NCI-H82 (cell line): ENCODE data around the gene ARID2.

ENCODE experiments used
- DNase-seq: peaks from one replicate; lab custom pipeline; 2025; lab: John Stamatoyannopoulos, UW

ARID2 gene

DNA sequence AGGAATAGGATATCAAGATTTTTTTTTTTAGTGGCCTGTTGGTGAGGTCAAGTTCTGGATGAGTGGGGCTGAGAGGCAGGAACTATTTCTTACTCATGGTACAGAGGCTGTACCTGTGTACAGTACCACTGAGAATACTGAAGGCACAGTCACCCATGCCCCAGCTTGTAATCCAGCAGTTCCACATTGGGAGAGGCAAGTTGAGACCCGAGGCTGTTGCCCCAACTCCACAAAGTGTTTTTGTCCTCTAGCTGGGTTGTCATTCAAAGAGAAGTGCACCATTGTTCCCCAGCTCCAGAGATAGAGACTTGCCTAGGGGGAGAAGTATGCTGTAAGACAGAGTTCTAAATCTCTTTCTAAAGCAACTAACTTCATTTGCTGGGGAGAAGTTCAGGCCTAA lies 38.7 kb downstream of the ARID2 start:
- no peak for DNase-seq

DNA sequence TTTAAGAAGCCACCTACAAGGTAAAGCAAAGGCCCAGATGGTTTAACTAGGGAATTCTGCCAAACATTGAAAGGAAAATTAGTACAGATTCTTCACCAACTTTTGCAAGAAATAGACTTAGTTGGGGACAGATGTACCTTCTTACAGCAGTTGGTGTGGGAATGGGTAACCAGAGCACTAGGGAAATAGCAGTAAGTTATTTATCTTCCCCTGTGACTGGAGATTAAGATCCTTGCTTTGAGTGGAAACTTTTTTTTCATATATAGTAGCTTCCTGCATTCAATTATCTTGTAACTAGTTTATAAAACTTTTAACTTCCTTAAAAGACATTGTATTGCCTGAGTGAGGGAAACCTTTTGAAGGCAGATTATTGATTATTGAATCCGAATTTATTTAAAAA lies 44.2 kb downstream of the ARID2 start:
- no peak for DNase-seq

DNA sequence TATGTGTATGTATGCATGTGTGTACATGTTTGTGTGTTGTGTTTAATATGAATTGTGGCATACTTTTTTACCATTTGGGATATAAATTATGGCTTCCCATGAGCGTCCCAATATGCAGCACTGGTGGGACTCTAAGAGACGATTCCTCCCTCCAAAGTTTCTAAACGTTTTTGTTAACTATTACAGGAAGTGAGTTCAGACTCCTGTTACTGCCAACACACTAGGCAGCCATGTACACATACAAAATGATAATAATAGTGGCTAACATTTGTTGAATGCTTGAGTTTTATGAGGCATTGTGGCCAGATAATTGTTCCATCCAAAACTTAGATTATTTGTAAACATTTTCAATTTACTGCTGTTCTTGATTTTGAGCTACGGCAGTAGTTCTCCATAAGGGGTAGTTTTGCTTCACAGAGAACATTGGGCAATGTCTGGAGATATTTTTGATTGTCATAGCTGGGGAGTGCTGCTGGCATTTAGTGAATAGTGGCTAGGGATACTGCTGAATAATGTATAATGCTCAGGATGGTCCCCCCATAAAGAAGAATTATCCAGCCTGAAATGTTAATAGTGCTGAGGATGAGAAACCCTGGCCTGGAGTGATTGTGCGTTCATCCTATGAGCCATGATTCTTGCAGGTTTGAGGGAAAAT lies 45.1 kb downstream of the ARID2 start:
- DNase-seq = no peak

DNA sequence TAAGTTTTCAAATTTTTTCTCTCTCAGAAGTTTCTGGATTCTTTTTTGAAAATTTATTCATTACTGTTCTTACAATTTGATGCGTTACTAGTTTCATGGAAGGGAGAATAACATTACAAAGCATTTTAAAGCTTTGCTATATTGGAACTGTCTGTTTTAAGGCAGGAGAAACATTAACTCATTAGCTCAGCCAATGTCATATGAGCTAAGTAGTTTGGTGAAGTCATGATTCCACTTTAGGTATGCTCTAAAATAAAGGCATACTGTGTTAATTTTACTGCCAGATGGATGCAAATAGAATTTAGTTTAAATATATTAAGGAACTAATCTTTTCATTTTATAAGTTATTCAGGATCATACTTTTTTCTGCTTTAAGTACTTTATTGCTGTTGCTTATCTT lies 46.0 kb downstream of the ARID2 start:
- DNase-seq = no peak

DNA sequence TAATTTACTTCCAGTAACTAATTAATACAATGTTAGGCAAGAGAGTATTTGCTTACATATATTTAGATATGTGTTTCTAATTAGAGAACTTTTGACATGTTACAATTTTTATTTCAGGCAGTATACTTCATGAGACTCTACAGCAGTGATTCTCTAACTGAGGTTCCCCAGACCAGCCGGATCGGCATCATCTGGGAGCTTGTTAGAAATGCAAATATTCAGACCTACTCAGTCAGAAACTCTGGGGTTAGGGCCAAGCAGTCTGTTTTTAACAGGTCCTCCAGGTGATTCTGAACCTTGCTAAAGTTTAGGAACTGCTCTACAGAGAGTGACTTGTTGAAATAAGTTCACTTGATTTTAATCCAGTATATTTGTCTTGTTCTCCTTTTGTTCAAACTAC lies 46.5 kb downstream of the ARID2 start:
- DNase-seq = no peak

DNA sequence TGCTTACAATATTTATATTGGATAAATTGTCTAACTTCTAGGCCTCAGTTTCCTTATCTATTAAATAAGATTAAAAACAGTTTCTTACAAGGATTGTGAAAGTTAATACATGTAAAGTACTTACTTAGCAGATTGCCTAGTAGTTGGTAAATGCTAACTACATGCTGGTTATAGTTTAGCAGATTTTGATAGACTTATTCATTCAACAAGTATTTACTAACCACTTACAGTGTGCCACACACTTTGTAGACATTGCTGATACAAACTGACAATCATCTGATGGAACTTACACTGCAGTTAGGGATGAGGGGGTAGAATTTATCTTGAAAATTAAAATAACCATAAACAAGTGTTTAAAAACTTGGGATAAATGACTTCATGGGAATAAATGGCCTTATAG lies 50.4 kb downstream of the ARID2 start:
- no peak for DNase-seq

DNA sequence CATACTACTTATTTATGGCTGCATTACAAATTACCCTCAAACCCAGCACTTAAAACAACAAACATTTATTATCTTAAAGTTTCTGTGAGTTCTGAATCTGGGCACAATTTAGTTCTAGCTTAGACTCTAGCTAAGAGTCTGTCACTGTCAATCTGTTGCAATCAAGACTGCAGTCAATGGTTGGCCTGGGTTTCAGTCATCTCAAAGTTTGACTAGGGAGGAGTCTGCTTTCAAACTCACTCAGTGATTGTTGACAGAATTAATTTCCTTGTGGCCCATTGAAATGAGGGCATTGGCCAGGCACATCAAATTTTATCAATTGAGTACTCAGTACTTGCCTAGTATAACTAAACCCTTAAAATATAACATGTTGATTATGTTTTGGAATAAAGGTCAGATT lies 51.6 kb downstream of the ARID2 start:
- no peak for DNase-seq

DNA sequence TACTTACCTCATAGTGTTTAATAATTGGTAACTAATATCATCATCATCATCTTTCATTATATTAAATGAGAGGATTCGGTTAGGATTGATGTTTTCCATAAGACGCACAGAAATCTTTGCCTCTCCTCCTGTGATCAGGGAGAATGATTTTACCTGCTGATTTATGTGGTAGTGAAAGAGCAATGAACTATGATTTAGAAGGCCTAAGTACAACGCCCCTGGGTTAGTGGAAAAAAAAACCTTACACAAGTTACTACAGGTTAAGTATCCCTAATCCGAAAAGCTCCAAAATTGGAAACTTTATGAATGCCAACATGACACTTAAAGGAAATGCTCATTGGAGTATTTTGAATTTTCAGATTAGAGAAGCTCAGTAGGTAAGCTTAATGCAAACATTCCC lies 55.8 kb downstream of the ARID2 start:
- no peak for DNase-seq

DNA sequence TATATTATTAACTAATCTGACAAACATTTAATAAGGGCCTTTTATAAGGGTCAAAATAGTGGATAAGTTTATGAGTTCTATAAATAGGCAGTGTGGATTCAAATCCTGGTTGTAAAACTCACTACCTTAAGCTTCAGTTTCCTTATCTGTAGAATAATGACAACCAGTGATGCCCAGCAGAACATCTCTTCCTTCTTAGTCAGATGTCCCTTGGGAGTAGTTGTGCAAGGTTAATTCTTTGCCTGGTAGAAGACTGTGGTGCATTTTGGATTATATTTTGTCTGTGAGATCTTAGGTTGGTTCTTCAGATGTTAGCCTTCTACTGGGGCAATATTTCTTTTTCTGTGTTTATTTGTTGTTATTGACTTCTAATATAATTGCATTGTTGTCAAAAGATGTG lies 59.5 kb downstream of the ARID2 start:
- DNase-seq = peak; percentile 68

DNA sequence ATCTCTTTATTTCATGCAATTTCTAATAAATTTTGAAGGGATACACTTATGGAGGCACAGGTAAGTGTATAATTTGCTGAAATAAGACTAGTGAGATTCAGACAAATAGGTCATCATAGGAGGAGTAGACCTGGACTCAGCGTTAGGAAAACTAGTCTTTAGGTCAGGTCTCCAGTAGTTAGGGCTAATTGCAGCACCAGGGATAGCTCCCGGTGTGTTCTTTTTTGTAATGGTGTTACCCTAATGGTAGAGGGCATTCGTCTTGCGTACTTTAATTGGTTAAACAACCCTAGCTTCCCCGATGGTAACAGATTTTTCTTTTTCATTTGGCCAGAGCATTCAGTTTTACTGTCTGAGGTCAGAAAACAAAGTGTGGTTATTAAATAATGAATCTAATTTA lies 64.9 kb downstream of the ARID2 start:
- no peak for DNase-seq

DNA sequence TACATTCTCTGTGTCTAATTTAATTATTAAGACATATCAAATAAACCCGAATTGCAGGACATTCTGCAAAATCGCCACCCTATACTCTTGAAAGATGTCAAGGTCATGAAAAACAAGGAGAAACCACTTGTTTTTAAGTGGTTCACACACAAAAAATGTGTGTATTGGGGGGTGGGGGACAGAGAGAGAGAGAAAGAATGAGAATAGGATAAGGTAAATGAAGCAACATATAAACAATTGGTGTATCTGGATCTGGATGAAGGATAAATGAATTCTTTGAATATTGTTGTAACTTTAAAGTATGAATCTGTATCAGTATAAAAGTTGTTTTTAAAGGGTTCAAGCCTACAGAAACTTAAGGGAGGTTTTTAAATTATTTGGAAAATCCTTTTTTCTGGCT lies 72.1 kb downstream of the ARID2 start:
- DNase-seq = no peak

DNA sequence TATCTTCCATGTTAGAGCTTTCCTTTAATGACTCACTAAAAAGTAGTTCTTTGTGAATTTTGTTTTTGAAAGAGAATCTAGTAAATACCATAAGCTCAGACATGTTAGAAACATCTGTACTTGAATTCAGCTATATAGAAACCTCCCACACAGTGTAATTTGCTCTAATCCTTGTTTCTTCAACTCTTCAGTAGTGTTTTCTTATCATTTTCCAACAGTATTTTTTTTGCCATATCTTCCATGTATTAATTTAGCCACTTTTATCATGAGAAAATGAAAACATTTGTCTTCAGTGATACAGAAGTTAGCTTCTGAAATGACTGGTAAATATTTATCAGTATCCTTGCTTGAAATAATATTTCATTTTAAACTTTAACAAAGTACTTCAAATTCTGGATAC lies 73.6 kb downstream of the ARID2 start:
- DNase-seq = no peak

DNA sequence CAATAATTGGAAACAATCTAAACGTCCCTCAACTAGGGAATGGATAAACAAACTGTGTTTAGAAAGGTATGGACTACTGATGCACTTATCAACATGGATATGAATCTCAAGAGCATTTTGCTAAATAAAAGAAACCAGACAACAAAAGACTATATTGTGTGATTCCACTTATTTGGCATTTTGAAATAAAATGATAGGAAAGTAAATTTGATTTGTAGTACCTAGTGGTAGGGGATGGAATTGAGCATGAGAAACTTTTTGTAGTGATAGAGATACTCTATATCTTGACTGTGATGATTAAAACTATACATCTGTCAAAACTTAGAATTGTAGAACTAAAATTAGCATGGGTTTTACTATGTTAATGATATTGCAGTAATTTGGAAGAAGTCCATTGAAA lies 87.1 kb downstream of the ARID2 start:
- DNase-seq = no peak

DNA sequence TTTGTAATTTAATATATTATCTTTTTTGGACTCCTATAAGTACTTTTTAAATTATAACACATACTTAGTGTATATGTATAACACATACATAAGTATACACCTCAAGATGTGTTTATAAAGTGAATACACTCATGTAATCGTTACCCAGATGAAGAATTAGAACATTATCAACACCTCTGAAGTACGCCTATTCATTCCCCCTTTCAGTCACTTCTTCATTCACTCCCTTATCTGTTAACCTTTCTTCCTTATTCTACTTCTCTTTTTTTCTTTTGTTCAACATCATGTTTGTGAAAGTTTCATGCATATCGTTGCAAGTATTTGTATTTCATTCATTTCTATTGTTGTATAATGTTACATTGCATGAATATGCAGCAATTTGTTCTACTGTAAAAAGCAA lies 98.5 kb downstream of the ARID2 start:
- DNase-seq = no peak

DNA sequence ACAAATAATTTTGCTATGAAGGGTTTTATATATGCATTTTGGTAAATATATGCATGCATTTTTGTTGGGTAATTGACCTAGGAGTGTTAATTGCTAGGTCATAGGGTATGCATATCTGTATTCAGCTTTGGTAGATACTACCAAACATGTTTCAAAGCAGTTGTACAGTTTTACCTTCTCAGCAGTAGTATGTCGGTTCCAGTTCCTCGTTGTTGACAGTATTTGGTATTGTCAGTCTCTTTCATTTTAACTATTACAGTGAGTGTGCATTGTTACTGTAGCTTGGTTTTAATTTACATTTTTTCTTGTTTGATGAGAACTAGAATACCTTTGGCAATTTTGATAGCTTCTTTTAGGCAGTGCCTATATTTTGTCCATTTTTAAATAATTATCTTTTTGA lies 98.9 kb downstream of the ARID2 start:
- DNase-seq = no peak

DNA sequence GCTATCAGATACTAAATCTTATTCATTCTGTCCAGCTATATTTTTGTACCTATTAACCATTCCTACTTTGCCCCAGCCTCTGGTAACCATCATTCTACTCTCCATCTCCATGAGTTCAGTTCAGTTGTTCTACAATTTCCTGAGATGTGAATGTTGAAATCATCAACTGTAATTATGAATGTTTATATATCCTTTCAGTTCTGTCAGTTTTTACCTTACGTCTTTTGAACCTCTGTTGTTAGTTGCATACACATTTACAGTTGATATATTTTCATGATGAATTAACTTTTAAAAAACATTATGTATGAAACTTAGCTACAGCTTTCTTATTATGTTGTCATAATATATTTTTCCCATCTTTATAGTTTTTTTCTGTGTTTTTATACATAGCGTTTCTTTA lies 102.1 kb downstream of the ARID2 start:
- no peak for DNase-seq

DNA sequence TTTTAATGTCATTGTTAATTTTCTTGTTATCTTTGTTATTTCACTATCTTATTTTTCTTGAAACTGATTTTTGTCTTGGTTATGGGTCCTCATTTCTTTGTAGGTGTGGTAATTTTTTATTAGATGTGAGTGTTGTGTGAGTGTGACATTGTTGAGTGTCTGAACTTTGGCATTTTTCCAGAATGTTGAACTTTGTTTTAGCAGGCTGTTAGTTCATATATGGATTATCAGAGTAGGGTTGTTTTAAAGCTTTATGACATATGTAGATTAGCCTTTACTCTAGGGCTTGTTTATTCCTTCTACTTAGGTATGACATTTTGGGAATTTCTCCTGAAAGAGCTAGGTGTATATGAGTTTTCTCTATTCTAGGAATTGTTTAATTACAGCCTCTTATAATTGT lies 103.9 kb downstream of the ARID2 start:
- no peak for DNase-seq

DNA sequence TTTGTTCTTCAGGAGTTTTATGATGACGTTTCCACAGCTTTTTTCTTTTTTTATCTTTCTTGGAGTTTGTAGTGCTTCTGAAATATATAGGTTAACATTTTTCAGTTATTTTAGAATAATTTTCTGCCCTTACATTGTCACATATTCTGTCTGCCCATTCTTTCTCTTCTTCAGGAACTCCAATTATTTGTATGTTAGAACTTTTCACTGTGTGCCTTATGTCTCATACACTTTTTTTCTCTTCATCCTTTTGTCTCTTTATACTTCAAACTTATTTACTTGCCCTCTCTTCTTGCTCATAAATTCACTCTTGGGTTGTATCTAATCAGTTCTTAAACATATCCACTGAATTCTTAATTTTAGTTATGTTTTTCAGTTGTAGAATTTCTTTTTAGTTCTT lies 105.3 kb downstream of the ARID2 start:
- no peak for DNase-seq

DNA sequence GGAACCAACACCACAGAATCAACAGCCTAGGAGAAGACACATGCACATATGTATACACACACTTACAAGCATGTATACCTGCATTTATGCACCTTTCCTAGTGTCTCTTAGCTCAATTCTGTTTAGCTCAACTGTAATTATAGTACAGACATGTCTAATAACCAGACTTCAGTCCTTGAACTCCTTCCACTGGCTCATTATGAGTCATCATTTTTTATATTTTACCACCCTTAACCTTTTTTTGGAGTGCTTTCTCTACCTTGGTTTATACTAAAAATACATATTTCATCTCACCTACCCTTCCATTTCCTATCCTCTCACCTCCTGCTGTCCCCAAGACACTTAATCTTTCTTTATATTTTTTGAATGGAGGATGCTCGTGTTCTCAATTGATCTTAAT lies 110.4 kb downstream of the ARID2 start:
- DNase-seq = no peak

DNA sequence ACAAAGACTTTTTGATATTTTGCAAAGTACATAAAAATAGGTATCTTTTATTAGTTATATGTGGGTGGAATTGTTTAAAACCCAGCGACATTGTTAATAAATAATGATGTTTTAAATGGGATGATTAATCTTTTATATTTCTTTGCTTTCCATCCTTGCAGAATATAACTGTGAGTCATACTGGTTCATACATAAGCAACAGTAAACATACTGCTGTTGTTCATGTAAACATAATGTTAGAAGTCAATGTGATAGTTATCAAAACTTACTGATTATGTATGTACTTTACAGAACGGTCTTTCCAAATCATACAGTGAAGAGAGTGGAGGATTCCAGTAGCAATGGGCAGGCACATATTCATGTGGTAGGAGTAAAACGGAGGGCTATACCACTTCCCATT lies 119.8 kb downstream of the ARID2 start:
- no peak for DNase-seq

DNA sequence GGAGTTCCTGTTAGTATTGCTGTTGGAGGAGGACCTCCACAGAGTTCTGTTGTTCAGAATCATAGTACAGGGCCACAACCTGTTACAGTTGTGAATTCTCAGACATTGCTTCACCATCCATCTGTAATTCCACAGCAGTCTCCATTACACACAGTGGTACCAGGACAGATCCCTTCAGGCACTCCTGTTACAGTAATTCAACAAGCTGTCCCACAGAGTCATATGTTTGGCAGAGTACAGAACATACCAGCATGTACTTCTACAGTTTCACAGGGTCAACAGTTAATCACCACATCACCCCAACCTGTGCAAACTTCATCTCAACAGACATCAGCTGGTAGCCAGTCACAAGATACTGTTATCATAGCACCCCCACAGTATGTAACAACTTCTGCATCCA lies 120.8 kb downstream of the ARID2 start:
- no peak for DNase-seq

DNA sequence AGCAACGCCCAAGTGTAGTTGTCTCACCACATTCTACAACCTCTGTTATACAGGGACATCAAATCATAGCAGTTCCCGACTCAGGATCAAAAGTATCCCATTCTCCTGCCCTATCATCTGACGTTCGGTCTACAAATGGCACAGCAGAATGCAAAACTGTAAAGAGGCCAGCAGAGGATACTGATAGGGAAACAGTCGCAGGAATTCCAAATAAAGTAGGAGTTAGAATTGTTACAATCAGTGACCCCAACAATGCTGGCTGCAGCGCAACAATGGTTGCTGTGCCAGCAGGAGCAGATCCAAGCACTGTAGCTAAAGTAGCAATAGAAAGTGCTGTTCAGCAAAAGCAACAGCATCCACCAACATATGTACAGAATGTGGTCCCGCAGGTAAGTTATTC lies 123.0 kb downstream of the ARID2 start:
- no peak for DNase-seq

DNA sequence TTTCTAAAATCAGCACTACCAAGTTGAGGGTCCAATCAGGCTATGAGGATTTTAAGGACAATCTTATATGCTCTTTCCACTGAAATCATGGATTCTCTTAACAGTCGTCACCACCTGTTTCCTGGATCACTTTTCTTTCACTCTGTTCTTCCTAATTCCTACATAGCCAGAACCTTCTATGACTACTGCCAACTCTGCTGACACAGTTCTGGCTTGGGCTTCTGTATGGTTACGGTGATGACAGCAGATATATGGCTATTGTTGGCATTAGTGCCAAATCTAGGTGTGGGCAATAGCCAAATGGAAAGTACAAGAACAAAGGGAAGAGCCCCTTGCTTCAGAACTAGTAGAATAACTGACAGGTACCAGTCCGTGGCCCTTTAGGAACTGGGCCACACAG lies 124.0 kb downstream of the ARID2 start:
- no peak for DNase-seq

DNA sequence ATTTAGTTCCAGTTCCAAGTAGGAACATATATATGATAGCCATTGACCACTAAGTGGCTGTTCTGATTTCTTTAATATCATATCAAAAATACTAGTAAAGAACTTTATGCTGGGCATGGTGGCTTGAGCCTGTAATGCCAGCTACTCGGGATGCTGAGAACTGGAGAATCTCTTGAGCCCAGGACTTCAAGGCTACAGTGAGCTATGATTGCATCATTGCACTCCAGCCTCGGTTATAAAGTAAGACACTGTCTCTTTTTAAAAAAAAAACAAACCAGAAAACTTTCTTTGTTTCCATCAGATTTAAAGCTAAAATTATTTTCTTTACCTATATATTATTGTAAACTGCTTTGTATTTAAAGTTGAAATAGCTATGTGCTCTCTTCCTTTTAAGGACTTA lies 133.8 kb downstream of the ARID2 start:
- no peak for DNase-seq

DNA sequence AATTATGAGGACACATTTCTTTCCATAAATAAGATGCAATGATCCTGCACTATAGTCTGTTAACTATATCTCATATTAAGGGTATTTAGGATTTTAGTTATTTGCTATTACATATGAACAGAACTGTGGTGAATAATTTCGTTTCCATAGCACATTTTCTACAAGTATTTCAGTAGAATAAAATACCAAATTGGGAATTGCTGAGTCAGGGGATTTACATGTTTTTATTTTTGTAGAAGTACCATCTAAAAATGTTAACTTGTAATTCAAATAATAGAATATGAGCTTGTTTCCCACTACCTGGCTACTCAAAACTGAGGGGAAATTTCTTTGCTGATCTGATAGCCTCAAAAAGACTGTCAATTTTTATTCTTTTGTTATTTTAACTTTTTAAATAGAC lies 136.8 kb downstream of the ARID2 start:
- no peak for DNase-seq
